Parathyroid adenoma (tissue), 2 donors: ENCODE data around the gene PRXL2C.
A peak's percentile ranks its signal among the peaks of the same experiment; 100 is the strongest.

Experiments used
- H2AFZ ChIP-seq: fragments of 300-600 bp; sonication (generic); one replicate; pipeline ENCODE4 v1.7.0; 2017; ENCODE audit warnings: antibody characterized with exemption, mild to moderate bottlenecking
- H3K27ac ChIP-seq: fragments of 300-600 bp; sonication (generic); one replicate; pipeline ENCODE4 v1.7.0; 2017
- H3K27me3 ChIP-seq: fragments of 300-600 bp; sonication (generic); one replicate; pipeline ENCODE4 v1.7.0; 2017; ENCODE audit warnings: low read length; ENCODE audit not compliant: control insufficient read depth, insufficient read depth
- H3K36me3 ChIP-seq: fragments of 300-600 bp; sonication (generic); one replicate; pipeline ENCODE4 v1.7.0; 2017; ENCODE audit warnings: low read length; ENCODE audit not compliant: control insufficient read depth, insufficient read depth
- H3K4me1 ChIP-seq: fragments of 300-600 bp; sonication (generic); one replicate; pipeline ENCODE4 v1.7.0; 2017; ENCODE audit warnings: control low read depth
- H3K4me2 ChIP-seq: fragments of 300-600 bp; sonication (generic); one replicate; pipeline ENCODE4 v1.7.0; 2017; ENCODE audit warnings: low read length
- H3K4me3 ChIP-seq: fragments of 300-600 bp; sonication (generic); one replicate; pipeline ENCODE4 v1.7.0; 2017; ENCODE audit warnings: low read depth, low read length
- H3K79me2 ChIP-seq: fragments of 300-600 bp; sonication (generic); one replicate; pipeline ENCODE4 v1.7.0; 2017; ENCODE audit warnings: control low read depth
- H3K9ac ChIP-seq: fragments of 300-600 bp; sonication (generic); one replicate; pipeline ENCODE4 v1.7.0; 2017; ENCODE audit warnings: mild to moderate bottlenecking
- H3K9me3 ChIP-seq: fragments of 300-600 bp; sonication (generic); one replicate; pipeline ENCODE4 v1.7.0; 2017; ENCODE audit warnings: low read length; ENCODE audit not compliant: control insufficient read depth
- TF ChIP-seq, protein P1 (sequence below): fragments of 300-600 bp; sonication (generic); IDR thresholded peaks from one replicate; pipeline ENCODE4 v1.7.0; 2017; ENCODE audit warnings: antibody characterized with exemption, mild to moderate bottlenecking
- donor health status: primary hyperparathyroidism.

PRXL2C gene

GRCh38 chr9:96620181-96620514 is 35.0 kb downstream of the PRXL2C start:
- Histone ChIP-seq H3K4me1 (no peaks in the 10 kb centered on the region), H3K27ac (no peak overlapping the region), H3K36me3 (no peaks in the 10 kb centered on the region), H3K27me3 (no peaks in the 10 kb centered on the region), H3K9me3 (no peaks in the 10 kb centered on the region), H3K9ac (no peak overlapping the region), H3K79me2 (no peaks in the 10 kb centered on the region), H2AFZ (peak overlapping the region; percentile 68), H3K4me3 (peak overlapping the region; percentile 53), H3K4me2 (peak overlapping the region; percentile 62)
- TF ChIP-seq, protein P1, sequence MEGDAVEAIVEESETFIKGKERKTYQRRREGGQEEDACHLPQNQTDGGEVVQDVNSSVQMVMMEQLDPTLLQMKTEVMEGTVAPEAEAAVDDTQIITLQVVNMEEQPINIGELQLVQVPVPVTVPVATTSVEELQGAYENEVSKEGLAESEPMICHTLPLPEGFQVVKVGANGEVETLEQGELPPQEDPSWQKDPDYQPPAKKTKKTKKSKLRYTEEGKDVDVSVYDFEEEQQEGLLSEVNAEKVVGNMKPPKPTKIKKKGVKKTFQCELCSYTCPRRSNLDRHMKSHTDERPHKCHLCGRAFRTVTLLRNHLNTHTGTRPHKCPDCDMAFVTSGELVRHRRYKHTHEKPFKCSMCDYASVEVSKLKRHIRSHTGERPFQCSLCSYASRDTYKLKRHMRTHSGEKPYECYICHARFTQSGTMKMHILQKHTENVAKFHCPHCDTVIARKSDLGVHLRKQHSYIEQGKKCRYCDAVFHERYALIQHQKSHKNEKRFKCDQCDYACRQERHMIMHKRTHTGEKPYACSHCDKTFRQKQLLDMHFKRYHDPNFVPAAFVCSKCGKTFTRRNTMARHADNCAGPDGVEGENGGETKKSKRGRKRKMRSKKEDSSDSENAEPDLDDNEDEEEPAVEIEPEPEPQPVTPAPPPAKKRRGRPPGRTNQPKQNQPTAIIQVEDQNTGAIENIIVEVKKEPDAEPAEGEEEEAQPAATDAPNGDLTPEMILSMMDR = no peak

GRCh38 chr9:96619491-96620180 is 35.5 kb downstream of the PRXL2C start, which contains the start of gene CDC14B:
CDC14B (minus strand) TSS chr9:96619843; CDS start chr9:96619378, 465 bp downstream.
- H3K9ac ChIP-seq = no peak within 1 kb of the TSS

DNA sequence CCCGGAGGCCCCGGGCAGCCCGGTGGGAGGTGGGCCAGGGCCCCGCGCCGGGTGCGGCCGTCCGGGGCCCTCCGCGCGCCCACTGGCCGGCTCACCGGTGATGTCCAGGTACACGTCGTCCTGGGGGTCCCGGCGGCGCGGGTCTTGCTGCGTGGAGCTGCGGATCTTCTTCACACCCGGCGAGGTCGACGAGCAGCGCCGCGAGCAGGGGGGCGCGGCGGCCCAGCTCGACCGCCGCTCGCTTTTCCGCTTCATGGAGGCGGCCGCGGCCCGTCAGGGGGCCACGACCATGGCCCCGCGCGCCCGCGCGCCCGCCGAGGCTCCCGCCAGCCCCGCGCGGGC is 36.0 kb downstream of the PRXL2C start:
- Histone ChIP-seq H3K27me3 (no peaks in the 10 kb centered on the region), H3K9me3 (no peaks in the 10 kb centered on the region), H3K9ac (no peak overlapping the region), H3K36me3 (no peaks in the 10 kb centered on the region), H3K4me1 (no peaks in the 10 kb centered on the region), H3K4me2 (peak overlapping the region; percentile 84), H2AFZ (peak overlapping the region; percentile 79), H3K4me3 (peak overlapping the region; percentile 54), H3K27ac (no peak overlapping the region), H3K79me2 (no peaks in the 10 kb centered on the region)
- TF ChIP-seq, protein P1 = no peak

More at GRCh38 chr9:96619491-96620180, 35.5 kb downstream of the PRXL2C start, which contains the start of gene CDC14B:
- Histone ChIP-seq H2AFZ (peak within 1 kb of the TSS; percentile 79), H3K4me1 (no peaks in the 10 kb centered on the region), H3K4me3 (peak within 1 kb of the TSS; percentile 54), H3K79me2 (no peaks in the 10 kb centered on the region), H3K9me3 (no peaks in the 10 kb centered on the region), H3K4me2 (peak within 1 kb of the TSS; percentile 84), H3K27ac (peak within 1 kb of the TSS; percentile 44), H3K36me3 (no peaks in the 10 kb centered on the region), H3K27me3 (no peaks in the 10 kb centered on the region)
- TF ChIP-seq, protein P1 = no peak

- Histone ChIP-seq H3K79me2 (no peaks in the 10 kb centered on the region), H3K9me3 (no peaks in the 10 kb centered on the region), H3K4me2 (peak overlapping the region; percentile 84), H3K27me3 (no peaks in the 10 kb centered on the region), H3K36me3 (no peaks in the 10 kb centered on the region), H3K4me3 (peak overlapping the region; percentile 54), H3K9ac (no peak overlapping the region), H3K4me1 (no peaks in the 10 kb centered on the region), H3K27ac (peak overlapping the region; percentile 44), H2AFZ (peak overlapping the region; percentile 79)
- TF ChIP-seq, protein P1 = no peak
Measured at GRCh38 chr9:96618209-96619123, 36.7 kb downstream of the PRXL2C start.
